22Rv1 (cell line): Measurements from ENCODE around the gene CLIP4.

Experiments
- H3K27ac ChIP-seq: fragments of 450-650 bp; 2 replicates; pipeline ENCODE4 v1.5.1; 2017
- ZFX ChIP-seq: fragments of 450-650 bp; IDR thresholded peaks from 2 replicates; pipeline ENCODE4 v1.6.1; 2017; ENCODE audit warnings: antibody characterized with exemption, borderline replicate concordance
- TF ChIP-seq, protein P1 (sequence below): fragments of 450-650 bp; IDR thresholded peaks from 2 replicates; pipeline ENCODE4 v1.5.1; 2017; ENCODE audit warnings: mild to moderate bottlenecking

Gene CLIP4, protein sequence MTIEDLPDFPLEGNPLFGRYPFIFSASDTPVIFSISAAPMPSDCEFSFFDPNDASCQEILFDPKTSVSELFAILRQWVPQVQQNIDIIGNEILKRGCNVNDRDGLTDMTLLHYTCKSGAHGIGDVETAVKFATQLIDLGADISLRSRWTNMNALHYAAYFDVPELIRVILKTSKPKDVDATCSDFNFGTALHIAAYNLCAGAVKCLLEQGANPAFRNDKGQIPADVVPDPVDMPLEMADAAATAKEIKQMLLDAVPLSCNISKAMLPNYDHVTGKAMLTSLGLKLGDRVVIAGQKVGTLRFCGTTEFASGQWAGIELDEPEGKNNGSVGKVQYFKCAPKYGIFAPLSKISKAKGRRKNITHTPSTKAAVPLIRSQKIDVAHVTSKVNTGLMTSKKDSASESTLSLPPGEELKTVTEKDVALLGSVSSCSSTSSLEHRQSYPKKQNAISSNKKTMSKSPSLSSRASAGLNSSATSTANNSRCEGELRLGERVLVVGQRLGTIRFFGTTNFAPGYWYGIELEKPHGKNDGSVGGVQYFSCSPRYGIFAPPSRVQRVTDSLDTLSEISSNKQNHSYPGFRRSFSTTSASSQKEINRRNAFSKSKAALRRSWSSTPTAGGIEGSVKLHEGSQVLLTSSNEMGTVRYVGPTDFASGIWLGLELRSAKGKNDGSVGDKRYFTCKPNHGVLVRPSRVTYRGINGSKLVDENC

DNA sequence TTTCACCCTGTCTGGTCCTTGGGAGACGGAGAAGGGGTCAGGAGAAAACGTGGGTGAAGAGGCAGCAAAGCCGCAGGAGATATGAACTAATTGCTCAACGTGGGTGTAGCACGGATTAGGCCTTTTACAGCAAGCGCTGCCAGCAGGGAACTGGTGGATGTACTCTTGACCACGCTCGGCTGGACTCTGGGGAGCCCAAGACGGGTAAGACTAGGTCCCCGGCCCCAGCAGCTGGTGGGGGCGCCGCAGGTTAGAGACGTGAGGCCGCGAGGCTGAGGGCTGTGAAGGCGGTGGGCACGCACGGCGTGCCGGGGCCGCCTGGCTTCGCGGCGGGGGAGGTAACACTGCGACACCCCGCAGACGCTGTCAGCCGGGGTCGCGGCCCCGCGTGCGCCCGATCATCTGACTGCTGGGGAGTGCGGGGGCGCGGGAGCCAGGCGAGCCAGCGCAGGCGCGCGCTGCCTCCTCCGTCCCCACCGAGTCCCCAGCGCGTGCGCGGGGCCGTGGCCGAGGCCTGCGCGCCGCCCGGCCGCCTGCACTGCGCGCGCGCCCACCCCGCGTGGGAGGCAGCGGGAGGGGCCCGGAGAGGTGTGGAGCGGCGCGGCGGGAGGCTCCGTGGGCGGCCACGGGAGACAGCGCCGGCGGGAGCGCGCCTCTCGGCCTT, at the start of gene CLIP4:
TSS of gene CLIP4 (plus strand) at position 470 of the 664 bp plus-strand sequence. CDS start 5,974 bp downstream, outside the sequence.
- H3K27ac ChIP-seq: peak within 1 kb of the TSS; percentile 63
- TF ChIP-seq, protein P1, sequence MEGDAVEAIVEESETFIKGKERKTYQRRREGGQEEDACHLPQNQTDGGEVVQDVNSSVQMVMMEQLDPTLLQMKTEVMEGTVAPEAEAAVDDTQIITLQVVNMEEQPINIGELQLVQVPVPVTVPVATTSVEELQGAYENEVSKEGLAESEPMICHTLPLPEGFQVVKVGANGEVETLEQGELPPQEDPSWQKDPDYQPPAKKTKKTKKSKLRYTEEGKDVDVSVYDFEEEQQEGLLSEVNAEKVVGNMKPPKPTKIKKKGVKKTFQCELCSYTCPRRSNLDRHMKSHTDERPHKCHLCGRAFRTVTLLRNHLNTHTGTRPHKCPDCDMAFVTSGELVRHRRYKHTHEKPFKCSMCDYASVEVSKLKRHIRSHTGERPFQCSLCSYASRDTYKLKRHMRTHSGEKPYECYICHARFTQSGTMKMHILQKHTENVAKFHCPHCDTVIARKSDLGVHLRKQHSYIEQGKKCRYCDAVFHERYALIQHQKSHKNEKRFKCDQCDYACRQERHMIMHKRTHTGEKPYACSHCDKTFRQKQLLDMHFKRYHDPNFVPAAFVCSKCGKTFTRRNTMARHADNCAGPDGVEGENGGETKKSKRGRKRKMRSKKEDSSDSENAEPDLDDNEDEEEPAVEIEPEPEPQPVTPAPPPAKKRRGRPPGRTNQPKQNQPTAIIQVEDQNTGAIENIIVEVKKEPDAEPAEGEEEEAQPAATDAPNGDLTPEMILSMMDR: no peak
- TF ChIP-seq ZFX: no peak

DNA sequence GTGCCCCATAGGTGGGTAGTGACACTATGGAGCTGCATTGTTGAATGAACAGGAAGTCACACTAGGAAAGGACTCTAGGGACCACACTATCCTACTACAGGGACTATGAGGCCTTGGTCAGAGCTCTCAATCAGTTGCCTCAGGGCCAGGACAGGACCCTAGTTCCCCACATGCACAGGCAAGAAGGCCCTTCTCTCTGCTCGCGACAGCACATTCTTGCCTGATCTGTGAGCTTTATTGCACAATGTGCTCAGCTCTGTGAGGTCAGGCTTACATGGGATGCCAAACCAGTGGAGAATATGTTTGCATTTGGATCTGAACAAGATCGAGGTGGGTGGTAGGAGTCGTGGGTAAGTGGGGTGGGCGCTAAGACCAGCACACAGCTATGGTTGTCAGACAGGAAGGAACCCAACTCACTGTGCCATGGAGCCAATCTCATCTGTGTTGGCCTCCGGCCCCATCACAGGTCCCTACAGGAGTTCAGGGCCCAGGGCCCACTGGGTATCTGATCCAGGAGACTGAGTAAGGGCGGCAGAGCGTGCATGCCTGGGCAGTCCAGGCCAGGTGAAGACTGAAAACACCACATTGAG, 48.8 kb upstream of the CLIP4 start:
- TF ChIP-seq, protein P1: no peak
- TF ChIP-seq ZFX: no peak

DNA sequence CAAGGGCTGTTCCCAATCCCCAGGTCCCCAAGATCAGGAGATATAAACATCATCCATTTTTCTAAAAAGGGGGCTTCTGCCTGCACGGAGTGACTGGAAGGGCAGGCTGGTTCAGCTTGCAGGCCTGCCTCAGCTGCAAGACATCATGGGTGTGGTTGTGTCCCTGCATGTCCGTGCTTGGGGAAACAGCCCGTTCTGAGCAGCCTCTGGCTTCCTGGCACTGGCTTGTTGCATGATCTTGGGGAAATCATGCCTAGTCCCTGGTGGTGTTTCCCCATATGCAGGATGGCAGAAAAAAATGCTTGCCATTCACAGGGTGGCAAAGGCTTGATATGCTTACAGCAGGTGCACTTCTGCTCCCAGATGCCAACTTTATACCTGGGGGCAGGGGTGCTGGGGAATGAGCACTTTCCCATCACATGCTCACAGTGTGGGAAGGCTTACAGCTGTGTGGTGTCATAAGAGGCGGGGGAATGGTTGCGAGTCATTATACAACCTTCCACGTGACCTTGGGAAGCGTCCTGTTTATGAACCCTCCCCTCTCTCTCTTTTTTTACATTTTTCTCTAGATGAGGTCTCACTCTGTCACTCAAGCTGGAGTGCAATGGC, 48.1 kb upstream of the CLIP4 start:
- TF ChIP-seq, protein P1: no peak
- TF ChIP-seq ZFX: no peak
- no peak overlapping the region for H3K27ac ChIP-seq

More for the DNA sequence above, 48.8 kb upstream of the CLIP4 start:
- H3K27ac ChIP-seq: no peak overlapping the region

DNA sequence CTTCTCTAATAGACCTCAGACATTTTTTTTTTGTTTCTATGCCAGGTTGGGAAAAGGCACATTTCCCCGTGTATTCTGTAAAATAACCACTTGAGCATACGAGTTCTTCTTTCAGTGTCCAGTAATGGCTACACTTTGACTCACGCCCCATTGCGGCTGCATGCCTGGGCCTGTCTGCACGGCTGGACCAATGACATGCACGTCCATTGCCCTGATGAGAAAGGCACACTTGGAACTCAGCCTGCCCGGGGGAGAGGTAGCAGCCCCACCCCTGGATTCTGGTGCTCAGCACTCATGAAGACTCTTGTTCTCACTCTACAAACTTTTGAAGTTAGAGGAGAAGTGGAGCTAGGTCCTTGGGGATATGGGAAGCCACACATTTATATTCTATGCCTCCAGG, 46.7 kb upstream of the CLIP4 start:
- no peak for TF ChIP-seq ZFX
- TF ChIP-seq, protein P1: no peak
- no peak overlapping the region for H3K27ac ChIP-seq

DNA sequence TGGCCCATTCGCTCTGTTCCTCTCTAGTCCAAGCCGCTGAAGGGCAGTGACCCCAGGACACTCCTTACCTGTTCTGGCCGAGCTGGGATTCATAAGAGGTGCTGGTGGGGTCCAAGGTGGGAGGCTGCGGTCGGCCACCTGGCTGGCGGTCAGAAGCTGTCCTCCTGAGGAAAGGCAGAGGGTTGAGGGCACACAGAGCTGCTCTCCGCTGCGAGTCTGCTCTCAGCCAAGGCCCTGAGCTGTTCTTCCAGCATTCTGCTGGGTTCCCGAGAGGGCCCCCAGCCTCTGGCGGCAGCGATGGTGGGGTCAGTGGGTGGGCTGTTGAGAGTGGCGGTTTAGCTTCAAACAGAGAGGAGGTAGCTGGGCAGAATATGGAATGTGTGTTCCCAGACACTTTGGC, 44.7 kb upstream of the CLIP4 start:
- TF ChIP-seq, protein P1: no peak
- TF ChIP-seq ZFX: no peak
- H3K27ac ChIP-seq: no peak overlapping the region

DNA sequence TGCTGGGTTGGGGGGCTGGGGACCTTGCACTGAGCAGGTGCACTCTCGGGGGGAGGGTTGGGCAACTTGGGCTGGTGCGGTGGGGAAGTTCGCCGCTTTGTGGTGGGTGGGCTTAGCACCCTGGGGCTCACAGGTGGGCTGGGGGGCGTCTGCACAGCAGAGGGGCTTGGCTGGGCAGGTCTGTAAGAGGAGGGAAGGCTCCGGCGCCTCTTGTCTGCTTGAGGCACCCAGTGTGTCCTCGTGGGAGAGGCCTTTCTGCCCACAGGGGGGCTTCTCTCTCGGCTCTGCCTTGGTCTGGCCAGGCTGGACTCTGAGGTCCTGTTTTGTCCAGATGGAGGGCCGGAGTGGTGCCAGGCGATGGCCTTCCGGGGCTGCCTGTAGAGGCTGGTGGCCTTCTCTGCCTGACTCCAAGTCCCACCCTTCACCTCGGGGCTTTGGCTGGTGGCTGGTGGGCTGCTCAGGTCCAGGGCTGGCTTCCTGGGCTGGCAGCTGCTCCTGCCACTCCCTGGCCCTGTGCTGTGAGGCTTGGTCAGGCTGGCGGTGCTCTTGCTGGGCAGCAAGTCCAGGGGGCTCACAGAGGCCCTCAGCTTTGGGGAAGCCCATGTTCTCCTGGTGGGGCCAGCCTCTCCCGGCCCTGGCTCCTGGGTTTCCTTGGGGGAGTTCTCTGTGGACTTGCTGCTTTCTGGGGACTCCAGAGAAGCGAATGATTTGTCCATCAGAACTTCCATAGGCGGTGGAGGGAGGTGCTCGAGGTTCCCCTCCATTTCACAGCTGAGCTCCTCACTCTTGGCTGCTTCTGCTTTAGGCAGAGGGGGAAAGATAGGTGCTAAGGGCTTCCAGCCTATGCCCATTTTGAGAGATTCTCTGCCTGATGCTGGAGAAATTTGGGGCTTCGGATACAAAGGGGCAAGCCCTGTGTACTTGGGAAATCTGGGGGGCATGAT, 43.9 kb upstream of the CLIP4 start:
- TF ChIP-seq, protein P1: no peak
- no peak for TF ChIP-seq ZFX

More for the DNA sequence above, 43.9 kb upstream of the CLIP4 start:
- H3K27ac ChIP-seq: no peak overlapping the region
